ES-I3 (cell line): ENCODE measurements around the gene TRAPPC10.

Experiments
- H3K36me3 ChIP-seq: 2 replicates; pipeline ENCODE4 v1.6.1; 2013; ENCODE audit warnings: mild to moderate bottlenecking, low read length, control low read depth, moderate library complexity; ENCODE audit not compliant: insufficient read depth
- H3K4me1 ChIP-seq: 2 replicates; pipeline ENCODE4 v1.6.1; 2013; ENCODE audit warnings: mild to moderate bottlenecking, control low read depth, low read length; ENCODE audit not compliant: insufficient read depth
- H3K9ac ChIP-seq: 2 replicates; pipeline ENCODE4 v1.6.1; 2013; ENCODE audit warnings: low read depth, mild to moderate bottlenecking, low read length, moderate library complexity
- H3K9me3 ChIP-seq: 2 replicates; pipeline ENCODE4 v1.6.1; 2013; ENCODE audit warnings: mild to moderate bottlenecking, low read length, moderate library complexity; ENCODE audit not compliant: control insufficient read depth, insufficient read depth

The TRAPPC10 gene

DNA sequence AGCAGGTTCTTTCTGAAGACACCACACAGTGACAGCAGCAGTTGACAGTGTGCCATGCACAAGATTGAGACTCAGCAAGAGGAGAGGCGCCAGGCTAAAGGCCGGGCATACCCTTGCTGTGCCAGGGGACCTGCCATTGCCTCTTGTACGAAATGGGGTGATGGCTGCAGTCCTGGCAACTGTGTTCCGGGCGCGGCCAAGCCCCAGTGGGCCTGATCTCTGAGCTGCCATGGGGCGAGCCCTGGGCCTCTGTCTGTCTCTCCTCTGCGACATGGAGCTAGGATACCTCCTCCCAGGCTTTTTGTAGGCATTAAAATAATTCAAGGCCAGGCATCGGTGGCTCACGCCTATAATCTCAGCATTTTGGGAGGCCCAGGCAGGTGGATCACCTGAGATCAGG lies 9.6 kb upstream of the TRAPPC10 start:
- H3K4me1 ChIP-seq, result no peaks in the 10 kb centered on the region
- no peak overlapping the region for H3K9ac ChIP-seq
- H3K9me3 ChIP-seq, result no peaks in the 10 kb centered on the region
- H3K36me3 ChIP-seq, result no peaks in the 10 kb centered on the region

DNA sequence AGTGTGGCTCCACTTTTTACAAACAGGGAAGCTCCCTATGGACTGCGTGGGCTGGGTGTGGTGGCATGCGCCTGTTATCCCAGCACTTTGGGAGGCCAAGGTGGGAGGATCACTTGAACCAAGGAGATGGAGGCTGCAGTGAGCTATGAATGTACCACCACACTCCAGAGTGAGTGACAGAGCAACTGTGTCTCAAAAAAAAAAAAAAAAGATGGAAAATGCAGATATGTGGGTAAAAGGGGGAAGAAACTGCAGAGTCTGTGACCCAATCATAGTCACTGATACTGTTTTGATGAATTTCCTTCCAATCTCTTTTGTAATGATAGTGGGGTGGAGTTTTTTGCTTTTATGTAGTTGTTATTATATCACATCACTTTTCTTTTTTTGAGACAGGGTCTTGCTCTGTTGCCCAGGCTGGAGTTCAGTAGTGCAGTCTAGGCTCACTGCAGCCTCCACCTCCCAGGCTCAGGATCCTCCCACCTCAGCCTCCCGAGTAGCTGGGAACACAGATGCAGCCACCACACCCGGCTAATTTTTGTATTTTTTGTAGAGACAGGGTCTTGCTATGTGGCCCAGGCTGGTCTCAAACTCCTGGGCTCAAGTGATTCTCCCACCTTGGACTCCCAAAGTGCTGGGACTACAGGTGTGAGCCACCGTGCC lies 8.7 kb upstream of the TRAPPC10 start:
- no peak overlapping the region for H3K9ac ChIP-seq
- H3K36me3 ChIP-seq, result no peaks in the 10 kb centered on the region
- no peaks in the 10 kb centered on the region for H3K4me1 ChIP-seq
- H3K9me3 ChIP-seq, result no peaks in the 10 kb centered on the region

DNA sequence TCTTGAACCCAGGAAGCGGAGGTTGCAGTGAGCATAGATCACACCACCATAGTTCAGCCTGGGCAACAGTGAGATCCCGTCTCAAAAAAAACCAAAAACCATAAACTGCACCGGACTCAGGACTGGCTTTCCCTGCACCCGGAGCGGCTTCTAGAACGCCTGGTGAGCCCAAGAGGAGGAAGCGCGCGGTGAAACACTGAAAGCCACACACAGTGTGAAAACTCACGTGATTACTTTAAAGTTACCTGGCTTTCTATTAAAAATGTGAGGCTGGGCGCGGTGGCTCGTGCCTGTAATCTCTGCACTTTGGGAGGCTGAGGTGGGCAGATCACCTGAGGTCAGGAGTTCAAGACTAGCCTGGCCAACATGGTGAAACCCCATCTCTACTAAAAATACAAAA lies 7.0 kb upstream of the TRAPPC10 start:
- H3K36me3 ChIP-seq, result no peaks in the 10 kb centered on the region
- H3K4me1 ChIP-seq, result no peaks in the 10 kb centered on the region
- H3K9ac ChIP-seq, result no peak overlapping the region
- no peaks in the 10 kb centered on the region for H3K9me3 ChIP-seq

DNA sequence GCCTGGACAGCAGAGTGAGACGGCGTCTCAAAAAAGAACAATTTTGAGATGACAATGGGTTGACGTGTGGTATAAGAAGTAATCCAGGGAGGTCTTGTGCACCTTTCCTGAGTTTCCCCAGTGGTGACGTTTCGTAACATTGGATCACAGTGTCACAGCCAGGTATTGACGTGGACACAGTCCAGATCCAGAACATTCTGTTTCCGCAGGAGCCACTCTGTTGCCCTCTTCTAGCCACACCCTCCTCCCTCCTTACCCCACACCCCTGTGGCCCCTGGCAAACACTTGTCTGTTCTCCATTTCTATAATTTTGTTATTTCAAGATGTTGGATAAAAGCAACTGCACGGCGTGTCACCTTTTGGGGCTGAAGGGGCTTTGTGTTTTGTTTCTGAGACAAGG lies 6.5 kb upstream of the TRAPPC10 start:
- Histone ChIP-seq H3K36me3 (no peaks in the 10 kb centered on the region), H3K4me1 (peaks cover 3% of the 10 kb centered on the region), H3K9me3 (no peaks in the 10 kb centered on the region), H3K9ac (no peak overlapping the region)

DNA sequence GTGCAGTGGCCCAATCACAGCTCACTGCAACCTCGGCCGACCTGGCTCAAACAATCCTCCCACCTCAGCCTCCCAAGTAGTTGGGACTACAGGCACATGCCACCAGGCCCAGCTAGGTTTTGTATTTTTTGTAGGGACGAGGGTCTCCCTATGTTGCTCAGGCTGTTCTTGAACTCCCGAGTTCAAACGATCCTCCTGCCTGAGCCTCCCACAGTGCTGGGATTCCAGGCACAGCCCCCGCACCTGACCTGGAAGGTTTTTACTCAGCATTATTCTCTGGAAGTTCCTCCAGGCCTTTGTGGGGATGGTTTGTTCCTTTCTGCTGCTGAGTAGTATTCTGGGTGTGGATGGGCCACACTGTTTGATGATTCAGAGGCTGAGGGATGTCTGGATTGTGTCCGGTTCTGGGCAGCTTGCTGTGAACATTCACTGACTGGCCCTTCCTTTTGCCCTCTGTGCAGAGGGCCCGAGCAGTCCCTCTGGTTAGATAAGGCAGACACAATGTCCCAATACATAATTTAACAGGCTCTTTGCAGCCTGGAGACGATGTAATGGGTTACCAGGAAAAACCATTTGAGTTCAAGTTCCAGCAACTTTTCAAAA lies 6.0 kb upstream of the TRAPPC10 start:
- peaks cover 8% of the 10 kb centered on the region for H3K4me1 ChIP-seq
- H3K36me3 ChIP-seq, result no peaks in the 10 kb centered on the region
- H3K9ac ChIP-seq, result no peak overlapping the region
- no peaks in the 10 kb centered on the region for H3K9me3 ChIP-seq

DNA sequence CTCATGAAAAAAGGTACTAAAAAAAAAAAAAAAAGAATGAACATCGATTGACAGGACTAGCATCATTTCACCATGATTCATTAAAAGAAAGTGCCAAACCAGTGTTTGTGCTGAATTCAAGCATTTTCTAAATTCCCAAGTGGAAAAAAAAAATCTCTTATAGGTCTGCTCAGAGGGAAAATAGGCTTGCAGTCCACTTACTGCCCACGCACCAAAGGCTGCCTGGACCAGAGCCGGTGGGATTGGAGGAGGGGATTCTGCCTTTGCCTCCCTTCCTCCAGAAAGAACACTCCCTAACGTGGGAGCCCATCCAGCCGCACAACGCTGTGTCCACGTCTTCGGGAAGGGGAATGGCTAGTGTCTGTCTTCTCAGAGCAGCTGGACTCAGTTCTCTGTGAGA lies 5.5 kb upstream of the TRAPPC10 start:
- Histone ChIP-seq H3K4me1 (peaks cover 9% of the 10 kb centered on the region), H3K36me3 (no peaks in the 10 kb centered on the region), H3K9ac (no peak overlapping the region), H3K9me3 (no peaks in the 10 kb centered on the region)

DNA sequence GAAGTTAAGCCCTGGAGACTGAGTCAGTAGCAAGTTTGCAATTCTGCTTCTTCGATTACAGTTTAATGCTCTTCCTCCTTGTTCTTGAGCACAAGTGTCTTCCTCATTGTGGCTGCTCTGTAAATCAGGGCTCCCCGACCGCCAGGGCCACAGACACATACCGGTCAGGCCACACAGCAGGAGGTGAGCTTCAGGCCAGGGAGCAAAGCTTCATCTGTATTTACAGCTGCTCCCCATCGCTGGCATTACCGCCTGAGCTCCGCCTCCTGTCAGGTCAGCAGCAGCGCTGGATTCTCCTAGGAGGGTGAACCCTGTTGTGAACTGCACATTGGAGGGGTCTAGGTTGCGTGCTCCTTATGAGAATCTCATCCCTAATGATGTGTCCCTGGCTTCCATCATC lies 1.7 kb upstream of the TRAPPC10 start:
- H3K4me1 ChIP-seq, result peaks cover 14% of the 10 kb centered on the region
- no peaks in the 10 kb centered on the region for H3K9me3 ChIP-seq
- H3K9ac ChIP-seq, result no peak overlapping the region
- no peaks in the 10 kb centered on the region for H3K36me3 ChIP-seq

DNA sequence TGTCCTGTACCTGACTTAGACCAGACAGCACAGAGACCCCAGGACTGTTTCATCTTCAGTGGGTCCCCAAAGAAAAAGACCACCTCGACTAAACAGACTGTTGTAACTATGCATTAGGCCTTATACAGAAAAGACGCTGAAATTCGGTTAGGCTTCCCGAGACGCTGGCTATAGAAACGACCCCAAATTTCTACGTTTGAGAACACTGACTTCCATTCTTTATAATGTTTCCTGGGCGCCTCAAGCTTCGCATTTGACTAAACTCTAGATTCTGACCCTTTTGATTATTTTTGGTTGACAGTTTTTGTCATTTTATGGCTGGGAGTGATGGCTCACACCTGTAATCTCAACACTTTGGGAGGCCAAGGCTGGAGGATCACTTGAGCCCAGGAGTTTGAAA lies 986 bp upstream of the TRAPPC10 start:
- Histone ChIP-seq H3K9ac (peak overlapping the region; percentile 96), H3K4me1 (peaks cover 14% of the 10 kb centered on the region), H3K9me3 (no peaks in the 10 kb centered on the region), H3K36me3 (no peaks in the 10 kb centered on the region)

DNA sequence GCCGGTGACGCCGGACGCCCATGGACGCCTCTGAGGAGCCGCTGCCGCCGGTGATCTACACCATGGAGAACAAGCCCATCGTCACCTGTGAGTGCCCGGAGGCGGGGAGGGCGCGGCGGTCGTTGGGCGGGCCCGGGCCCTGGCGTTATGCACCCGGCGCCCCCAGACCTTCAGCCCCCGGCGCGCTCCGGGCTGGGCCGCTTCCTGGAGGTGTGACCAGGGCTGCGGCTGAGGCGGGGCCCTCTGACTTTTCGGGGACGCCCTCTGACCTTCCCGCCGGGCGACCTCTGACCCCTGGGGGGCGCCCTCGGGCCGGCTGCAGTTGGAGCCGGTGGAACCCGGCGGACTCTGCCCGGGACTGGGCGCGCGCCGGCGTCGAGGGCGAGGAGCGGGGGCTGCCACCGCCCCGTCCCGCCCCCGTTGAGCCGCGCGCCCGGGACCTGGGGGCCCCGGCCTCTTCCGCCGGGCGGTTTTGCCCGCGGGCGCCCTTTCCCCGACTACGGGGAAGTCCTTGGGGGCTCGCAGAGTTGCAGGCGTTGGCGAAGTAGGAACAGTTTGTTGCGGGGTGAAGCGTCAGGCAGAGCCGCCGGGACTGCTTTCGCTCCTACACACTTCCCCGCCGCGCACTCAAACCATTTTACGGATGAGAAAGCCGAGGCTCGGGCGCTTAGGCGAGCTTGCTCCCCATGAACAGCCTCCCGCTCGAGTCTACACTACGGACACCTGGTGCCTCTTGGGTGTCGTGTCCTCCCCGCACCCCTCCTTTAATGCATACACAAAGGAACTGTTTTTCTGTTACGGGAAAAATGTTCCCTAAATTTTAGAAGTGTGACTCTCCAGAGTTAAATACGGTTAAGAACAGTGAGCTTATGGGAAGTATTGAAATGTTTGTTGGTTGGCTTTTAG lies 618 bp downstream of the TRAPPC10 start:
- Histone ChIP-seq H3K4me1 (peaks cover 14% of the 10 kb centered on the region), H3K9ac (peak overlapping the region; percentile 96), H3K36me3 (no peaks in the 10 kb centered on the region), H3K9me3 (no peaks in the 10 kb centered on the region)

DNA sequence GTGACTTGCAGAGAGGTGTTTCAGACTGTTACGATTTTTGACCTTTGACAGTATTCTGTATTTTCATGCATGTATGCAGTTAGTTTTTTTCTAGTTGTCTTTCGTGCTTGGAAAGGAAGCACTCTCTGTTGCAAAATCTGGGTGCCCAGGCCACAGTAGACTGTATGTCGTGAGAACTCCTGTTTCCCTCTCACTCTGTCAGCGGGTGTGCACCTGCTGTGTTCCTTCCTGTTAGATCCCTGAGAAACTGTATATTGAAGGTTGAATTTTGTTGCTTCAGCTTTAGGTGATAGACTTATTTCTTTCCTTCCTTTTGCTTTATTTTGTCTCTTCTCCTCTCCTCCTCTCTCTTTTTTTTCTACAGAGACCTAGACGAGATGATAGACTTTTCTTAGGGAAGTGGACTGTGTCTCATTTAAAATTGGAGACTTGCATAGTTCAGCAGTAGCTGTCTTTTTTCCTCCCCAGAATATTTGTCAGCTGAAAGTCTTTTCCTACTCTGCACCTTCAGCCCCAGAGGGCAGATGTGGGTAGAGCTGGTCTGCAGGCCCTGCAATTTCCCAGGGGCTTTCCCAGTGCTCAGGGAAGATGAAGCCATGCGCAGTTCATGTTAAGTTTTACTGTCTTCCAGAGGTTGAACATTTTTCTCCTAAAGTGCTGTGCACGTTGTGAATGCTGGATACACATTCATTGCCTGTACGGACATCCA lies 1.4 kb downstream of the TRAPPC10 start:
- peaks cover 14% of the 10 kb centered on the region for H3K4me1 ChIP-seq
- peak overlapping the region; percentile 96 for H3K9ac ChIP-seq
- H3K9me3 ChIP-seq, result no peaks in the 10 kb centered on the region
- H3K36me3 ChIP-seq, result no peaks in the 10 kb centered on the region

DNA sequence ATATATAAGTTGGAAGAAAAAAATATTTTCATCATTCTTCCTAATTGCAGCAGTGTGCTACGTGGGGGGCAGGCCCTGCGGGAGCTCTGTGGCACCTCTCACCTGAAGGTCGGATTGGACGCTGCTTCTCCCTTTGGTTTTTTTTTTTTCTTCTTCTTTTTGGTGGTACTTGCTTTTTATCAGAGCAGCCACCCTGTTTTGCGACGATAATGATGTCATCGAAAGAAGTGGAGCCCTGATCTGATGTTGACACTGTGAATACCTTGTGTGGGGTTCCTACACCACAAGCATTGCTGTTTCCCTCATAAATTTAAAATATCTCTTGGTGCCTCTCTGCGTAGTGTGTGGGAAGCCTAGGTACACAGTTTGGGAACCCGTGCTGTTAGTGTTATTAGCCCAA lies 5.5 kb downstream of the TRAPPC10 start:
- Histone ChIP-seq H3K9me3 (no peaks in the 10 kb centered on the region), H3K4me1 (peaks cover 7% of the 10 kb centered on the region; the same call in 1 of the 2 replicates), H3K36me3 (no peaks in the 10 kb centered on the region), H3K9ac (no peak overlapping the region)

DNA sequence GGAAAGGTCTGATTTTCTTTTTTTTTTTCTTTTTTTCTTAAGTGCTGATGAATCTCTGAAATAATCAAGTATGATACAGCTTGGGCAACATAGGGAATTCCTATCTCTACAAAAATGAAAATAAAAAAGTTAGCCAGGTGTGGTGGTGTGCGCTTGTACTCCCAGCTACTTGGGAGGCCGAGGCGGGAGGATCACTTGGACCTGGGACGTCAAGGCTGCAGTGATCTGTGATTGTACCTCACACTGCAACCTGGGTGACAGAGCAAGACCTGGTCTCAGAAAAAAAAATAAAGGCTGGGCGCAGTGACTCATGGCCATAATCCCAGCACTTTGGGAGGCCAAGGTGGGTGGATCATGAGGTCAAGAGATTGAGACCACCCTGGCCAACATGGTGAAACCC lies 6.0 kb downstream of the TRAPPC10 start:
- Histone ChIP-seq H3K36me3 (no peaks in the 10 kb centered on the region), H3K9me3 (no peaks in the 10 kb centered on the region), H3K4me1 (peaks cover 7% of the 10 kb centered on the region; the same call in 1 of the 2 replicates), H3K9ac (no peak overlapping the region)

DNA sequence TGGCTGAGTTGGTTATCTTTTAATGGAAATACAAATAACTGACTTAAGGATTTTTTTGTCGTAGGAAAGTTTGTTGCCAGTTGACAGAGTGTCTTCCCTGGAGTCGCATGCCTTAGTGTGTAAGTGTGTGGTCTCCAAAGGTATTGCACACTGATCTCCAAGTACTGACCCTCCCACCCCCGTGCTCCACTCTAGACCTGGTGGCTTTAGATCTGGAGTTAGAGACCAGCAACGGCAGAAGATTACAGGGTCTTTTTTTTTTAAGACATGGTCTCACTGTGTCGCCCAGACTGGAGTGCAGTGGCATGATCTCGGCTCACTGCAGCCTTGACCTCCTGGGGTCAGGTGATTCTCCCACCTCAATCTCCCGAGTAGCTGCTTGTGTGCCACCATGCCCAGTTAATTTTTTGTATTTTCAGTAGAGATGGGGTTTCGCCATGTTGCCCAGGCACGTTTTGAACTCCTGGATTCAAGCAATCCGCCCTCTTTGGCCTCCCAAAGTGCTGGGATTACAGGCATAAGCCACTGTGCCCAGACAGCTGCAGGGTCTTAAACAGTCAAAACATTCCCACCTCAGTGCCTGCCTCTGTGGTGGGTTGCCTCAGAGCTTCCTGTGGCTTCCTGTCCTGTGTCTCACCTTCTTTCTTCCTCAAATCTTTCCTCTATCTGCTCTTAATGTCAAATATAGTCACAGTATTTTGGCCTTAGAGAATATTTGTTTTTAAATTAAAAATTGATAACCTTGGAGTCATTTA lies 6.9 kb downstream of the TRAPPC10 start:
- H3K9ac ChIP-seq, result no peak overlapping the region

DNA sequence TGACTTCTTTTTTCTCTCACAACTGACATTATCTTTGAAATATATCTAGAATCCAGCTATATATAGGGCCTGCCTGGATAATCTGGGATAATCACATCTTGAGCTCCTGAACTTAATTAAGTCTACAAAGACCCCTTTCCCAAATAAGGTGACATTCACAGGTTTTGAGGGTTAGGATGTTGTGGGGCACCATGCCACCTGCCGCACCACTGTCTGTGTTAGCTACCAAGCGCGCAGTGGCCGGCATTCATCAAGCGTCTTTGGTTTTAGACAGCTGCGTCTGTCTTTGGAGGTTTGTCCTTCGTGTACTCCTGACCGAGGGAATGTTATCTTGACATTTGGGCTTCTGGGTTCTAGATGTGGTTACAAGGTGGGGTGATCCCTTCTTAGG lies 7.5 kb downstream of the TRAPPC10 start:
- Histone ChIP-seq H3K36me3 (no peaks in the 10 kb centered on the region), H3K9me3 (no peaks in the 10 kb centered on the region), H3K4me1 (0 out of 2 replicates have a peak, but pooled peaks cover 2% of the 10 kb centered on the region), H3K9ac (no peak overlapping the region)

More for the DNA sequence above, 6.9 kb downstream of the TRAPPC10 start:
- Histone ChIP-seq H3K4me1 (0 out of 2 replicates have a peak, but pooled peaks cover 2% of the 10 kb centered on the region), H3K9me3 (no peaks in the 10 kb centered on the region), H3K36me3 (no peaks in the 10 kb centered on the region)
